GM12878 (cell line): ENCODE measurements around the gene KRT24. TPM values are rescaled to one million over a fixed set of nuclear protein-coding genes. Genes with fewer than 3 reads are reported as not detected.

Experiments used
- ATAC-seq: fragments of 200-7000 bp; cut with Tn5 transposase; 3 replicates; pipeline ENCODE4 v1.9.1; 2020; ENCODE audit warnings: mild to moderate bottlenecking, moderate library complexity
- BruUV-seq: library from RNA; stranded (reverse); fragments of 400-500 nt; replicated peaks from 2 replicates; lab custom pipeline; 2021; lab: Mats Ljungman, UMichigan
- CTCF ChIA-PET: fragments of 300-600 bp; sonication (Branson Sonifier 250); formaldehyde crosslinking; extraction: SDS; loops from one replicate; lab custom pipeline; 2021; ENCODE audit warnings: inconsistent platforms; lab: Yijun Ruan, JAX
- POLR2A ChIA-PET: fragments of 350-600 bp; formaldehyde crosslinking; extraction: SDS; loops from one replicate; lab custom pipeline; 2021; ENCODE audit warnings: inconsistent platforms; lab: Charles Lee
- RAD21 ChIA-PET: fragments of 300-600 bp; sonication (Branson Sonifier 250); formaldehyde crosslinking; loops from one replicate; lab custom pipeline; 2023; ENCODE audit warnings: antibody characterized with exemption; ENCODE audit not compliant: unreplicated experiment; lab: Charles Lee
- SMC1A ChIA-PET: fragments of 300-600 bp; sonication (Branson Sonifier 250); formaldehyde crosslinking; loops from one replicate; lab custom pipeline; 2023; ENCODE audit not compliant: unreplicated experiment, uncharacterized antibody; lab: Charles Lee
- DNase-seq: peaks from one replicate; pipeline ENCODE4 v3.0.0-alpha.2; 2011; ENCODE audit warnings: low read depth, low spot score
- FAIRE-seq: peaks from 3 replicates; lab custom pipeline; 2011; peaks lifted over from hg19 to GRCh38; lab: Jason Lieb, UNC
- H2AFZ ChIP-seq: 2 replicates; pipeline ENCODE4 v1.6.0; 2011; ENCODE audit warnings: low read depth, low read length, control low read depth; ENCODE audit not compliant: control insufficient read depth
- H3K27ac ChIP-seq: 2 replicates; pipeline ENCODE4 v1.5.1; 2011; ENCODE audit warnings: control low read depth; ENCODE audit not compliant: control insufficient read depth, insufficient read depth
- H3K27me3 ChIP-seq, 2 experiments: replicated peaks in 1 of 2; 2 replicates each; pipeline versions ENCODE4 v1.6.0 to v1.6.1; 2011; ENCODE audit warnings: low read length in 1 of 2; ENCODE audit not compliant: control insufficient read depth in 2 of 2, insufficient read depth in 2 of 2
- H3K36me3 ChIP-seq, 2 experiments: 2 replicates each; pipeline ENCODE4 v1.5.1; 2011; ENCODE audit warnings: low read length in 1 of 2; ENCODE audit not compliant: control insufficient read depth in 2 of 2, insufficient read depth in 2 of 2
- H3K4me1 ChIP-seq: 2 replicates; pipeline ENCODE4 v1.6.1; 2011; ENCODE audit warnings: mild to moderate bottlenecking, low read length, moderate library complexity, mixed read lengths; ENCODE audit not compliant: control insufficient read depth, insufficient read depth
- H3K4me2 ChIP-seq: 2 replicates; pipeline ENCODE4 v1.6.0; 2011; ENCODE audit warnings: control low read depth; ENCODE audit not compliant: control insufficient read depth, insufficient read depth
- H3K4me3 ChIP-seq: fragments of 200-600 bp; sonication (generic); 2 replicates; pipeline ENCODE4 v1.5.1; 2016
- H3K79me2 ChIP-seq: 2 replicates; pipeline ENCODE4 v1.6.0; 2011; ENCODE audit warnings: low read length; ENCODE audit not compliant: control insufficient read depth, insufficient read depth
- H3K9ac ChIP-seq: 2 replicates; pipeline ENCODE4 v1.8.0; 2011; ENCODE audit warnings: low read length, control low read depth, mixed read lengths; ENCODE audit not compliant: control insufficient read depth, insufficient read depth
- H3K9me3 ChIP-seq: replicated peaks from 3 replicates; pipeline ENCODE4 v1.5.1; 2011; ENCODE audit warnings: mild to moderate bottlenecking, low read length; ENCODE audit not compliant: control insufficient read depth, insufficient read depth
- H4K20me1 ChIP-seq: 2 replicates; pipeline ENCODE4 v1.6.0; 2011; ENCODE audit not compliant: control insufficient read depth, insufficient read depth
- BHLHE40 ChIP-seq, 2 experiments: fragments of 450-650 bp in 1 of 2; IDR thresholded peaks; 2 replicates each; pipeline ENCODE4 v1.6.1; 2011 to 2017; ENCODE audit warnings: low read depth in 2 of 2, borderline replicate concordance in 1 of 2, improper control_type of control experiment in 1 of 2, low read length in 1 of 2, mild to moderate bottlenecking in 1 of 2
- CEBPZ ChIP-seq: fragments of 150-350 bp; IDR thresholded peaks from 2 replicates; pipeline ENCODE4 v1.6.1; 2016; ENCODE audit warnings: low read depth, low read length
- CHD1 ChIP-seq: IDR thresholded peaks from 2 replicates; pipeline ENCODE4 v1.6.1; 2012; ENCODE audit warnings: low read depth, low read length, improper control_type of control experiment
- EGR1 ChIP-seq, 2 experiments: IDR thresholded peaks; 1 replicate in 1 of 2; 2 replicates in 1 of 2; pipeline ENCODE4 v1.6.1; 2011 to 2012; ENCODE audit warnings: low read depth in 2 of 2, low read length in 2 of 2, borderline replicate concordance in 1 of 2, mild to moderate bottlenecking in 1 of 2, moderate library complexity in 1 of 2
- HSF1 ChIP-seq: fragments of 150-350 bp; IDR thresholded peaks from 2 replicates; pipeline ENCODE4 v1.6.1; 2014; ENCODE audit warnings: mild to moderate bottlenecking, low read depth, low read length
- MLLT1 ChIP-seq: fragments of 450-650 bp; IDR thresholded peaks from 2 replicates; pipeline ENCODE4 v1.6.1; 2016; ENCODE audit warnings: mild to moderate bottlenecking
- MXI1 ChIP-seq: fragments of 150-350 bp; IDR thresholded peaks from 2 replicates; pipeline ENCODE4 v1.6.1; 2011; ENCODE audit warnings: low read depth, mild to moderate bottlenecking, inconsistent platforms, low read length, improper control_type of control experiment
- PML ChIP-seq: IDR thresholded peaks from 2 replicates; pipeline ENCODE4 v1.6.1; 2012; ENCODE audit warnings: low read length, inconsistent platforms
- POU2F2 ChIP-seq: IDR thresholded peaks from 3 replicates; pipeline ENCODE4 v1.6.1; 2011; ENCODE audit warnings: low read depth, mild to moderate bottlenecking, low read length, borderline replicate concordance
- SKIL ChIP-seq: fragments of 450-650 bp; IDR thresholded peaks from 2 replicates; pipeline ENCODE4 v1.6.1; 2017; ENCODE audit warnings: mild to moderate bottlenecking, low read depth, inconsistent platforms; ENCODE audit not compliant: poor library complexity, severe bottlenecking
- WGBS: methylation state at CpG from one replicate; pipeline ENCODE4 v1.1.6; 2016; ENCODE audit warnings: low lambda C conversion rate; ENCODE audit not compliant: insufficient replicate concordance, insufficient coverage; ENCODE audit errors: missing lambda C conversion rate; 5-methylcytosine and 5-hydroxymethylcytosine counted together
- in situ Hi-C: fragments of 300-500 bp; cut with MboI; formaldehyde crosslinking; loops from 9 replicates; pipeline ENCODE4 v1.14.3; 2018; ENCODE audit warnings: mixed read lengths
- intact Hi-C: fragments of 100-400 bp; cut with micrococcal nuclease; formaldehyde crosslinking; loops from one replicate; pipeline ENCODE4 v1.14.2; 2022; ENCODE audit not compliant: unreplicated experiment
- polyA plus RNA-seq, 11 experiments: library from polyadenylated mRNA; depleted of rRNA in 4 of 11; unstranded in 6 of 11; stranded (reverse) in 5 of 11; fragments of >200 nt; fragmentation: Nextera tagmentation in 4 of 11; fragmentation: Illumina TruSeq in 1 of 11; extraction: Ambion mirVana in 4 of 11; extraction: Trizol in 1 of 11; gene quantifications; 1 replicate in 1 of 11; 2 replicates in 10 of 11; pipeline versions ENCODE4 v1.2.1 to v1.2.3, GENCODE V29; 2011 to 2016; ENCODE audit warnings: inconsistent platforms in 2 of 11, missing spikeins in 2 of 11, low read depth in 1 of 11
- total RNA-seq, 4 experiments: library from RNA; depleted of rRNA in 3 of 4; stranded (reverse); fragments of >200 nt in 3 of 4; fragmentation: Illumina TruSeq in 1 of 4; extraction: Trizol in 1 of 4; gene quantifications; 2 replicates each; pipeline versions ENCODE4 v1.2.1 to v1.2.3, GENCODE V29; 2013 to 2021

Gene KRT24
- total and polyA plus RNA-seq, 10 of the 15 experiments (the other 5 are each of a cell fraction or from before 2014, with no cell fraction given), result not detected

GRCh38 chr17:40651939-40652338 lies 51.6 kb downstream of the KRT24 start (continued):
- TF ChIP-seq CEBPZ, result no peak
- TF ChIP-seq, all 136 proteins: peak for 0

- WGBS, result 13% methylated on average over 28 of the region's 28 CpGs
- DNase-seq, result no peak
- Histone ChIP-seq H3K9me3 (no peaks in the 10 kb centered on the region), H3K4me3 (peak overlapping the region; percentile 89), H3K4me1 (no peaks in the 10 kb centered on the region), H3K27ac (peak overlapping the region; percentile 98), H3K36me3 (no peaks in the 10 kb centered on the region), H3K4me2 (peak overlapping the region; percentile 75), H2AFZ (peak overlapping the region; percentile 96), H4K20me1 (no peaks in the 10 kb centered on the region), H3K9ac (peak overlapping the region; percentile 95), H3K27me3 (no peaks in the 10 kb centered on the region), H3K79me2 (peaks cover 37% of the 10 kb centered on the region)
- intact Hi-C loops, result loop anchor here (5.0 kb wide), 1 partner anchor 79 kb away; no protein-coding TSS in a partner anchor
- ChIA-PET POLR2A (interaction anchor here (0.6 to 1.1 kb wide), 2 partner anchors 33 to 85 kb away, joined by 3 to 5 read pairs; no protein-coding TSS in a partner anchor), RAD21 (interaction anchor here (0.7 to 4.4 kb wide), 3 partner anchors 24 to 143 kb away, joined by 3 to 37 read pairs (median 16); no protein-coding TSS in a partner anchor), CTCF (interaction anchor here (0.6 to 5.8 kb wide), 4 partner anchors 8 to 142 kb away, joined by 3 to 36 read pairs (median 4); no protein-coding TSS in a partner anchor), SMC1A (interaction anchor here (0.7 to 1.4 kb wide), 4 partner anchors 24 to 31 kb away, joined by 3 to 4 read pairs (median 4); no protein-coding TSS in a partner anchor)
- no peak for TF ChIP-seq BHLHE40 (IDR thresholded peaks at IDR 0.05; ENCODE audit: borderline replicate concordance in 1 of 2, low read depth in 2 of 2, low read length in 1 of 2)
- TF ChIP-seq MXI1, result 0 out of 2 replicates have a peak, but pooled peaks have one; percentile 2
- TF ChIP-seq SKIL, result no peak
- 0 out of 3 replicates have a peak, but pooled peaks have one; percentile 1 for TF ChIP-seq POU2F2
- TF ChIP-seq EGR1 (IDR thresholded peaks at IDR 0.05; ENCODE audit: borderline replicate concordance in 1 of 2, low read depth in 2 of 2, low read length in 2 of 2), result peak in 1 of 2 experiments; percentile 24; a peak in 1 of 3 replicates
- TF ChIP-seq PML, result 0 out of 2 replicates have a peak, but pooled peaks have one; percentile 1
- TF ChIP-seq HSF1, result no peak
- no peak for TF ChIP-seq CHD1
- TF ChIP-seq MLLT1, result peak; percentile 64
- no peak for FAIRE-seq
- ATAC-seq, result peak; percentile 44
- in situ Hi-C loops, result no loop called here
- TSS peak; percentile 88 for BruUV-seq
Observed at GRCh38 chr17:40648384-40648968, 55.1 kb downstream of the KRT24 start.
